ENCODE measurements around the gene LOXHD1.

LOXHD1 gene

GRCh38 chr18:46466234-46467160, 190.5 kb downstream of the LOXHD1 start:
- TF ChIP-seq CTCF (IDR thresholded peaks at IDR 0.05; ENCODE audit: low read depth, low read length, missing control alignments) = no peak
- no peak overlapping the region for H3K4me3 ChIP-seq (replicated peaks; ENCODE audit: low read depth, low read length)
- DNase-seq (ENCODE audit: extremely low read depth, low read depth) = no peak

GRCh38 chr18:46464926-46465655, 191.9 kb downstream of the LOXHD1 start:
- DNase-seq (ENCODE audit: extremely low read depth, low read depth) = no peak
- no peak overlapping the region for H3K4me3 ChIP-seq (replicated peaks; ENCODE audit: low read depth, low read length)
- TF ChIP-seq CTCF (IDR thresholded peaks at IDR 0.05; ENCODE audit: low read depth, low read length, missing control alignments) = peak; percentile 48

- no peak for DNase-seq (ENCODE audit: extremely low read depth, low read depth)
Observed at GRCh38 chr18:46462523-46462922, 194.5 kb downstream of the LOXHD1 start.

GRCh38 chr18:46461993-46462392, 195.0 kb downstream of the LOXHD1 start:
- H3K4me3 ChIP-seq (replicated peaks; ENCODE audit: low read depth, low read length) = no peak overlapping the region
- DNase-seq (ENCODE audit: extremely low read depth, low read depth) = no peak
- no peak for TF ChIP-seq CTCF (IDR thresholded peaks at IDR 0.05; ENCODE audit: low read depth, low read length, missing control alignments)

More at GRCh38 chr18:46462523-46462922, 194.5 kb downstream of the LOXHD1 start:
- no peak for TF ChIP-seq CTCF (IDR thresholded peaks at IDR 0.05; ENCODE audit: low read depth, low read length, missing control alignments)
- no peak overlapping the region for H3K4me3 ChIP-seq (replicated peaks; ENCODE audit: low read depth, low read length)

- no peak for DNase-seq (ENCODE audit: extremely low read depth, low read depth)
- no peak for TF ChIP-seq CTCF (IDR thresholded peaks at IDR 0.05; ENCODE audit: low read depth, low read length, missing control alignments)
- H3K4me3 ChIP-seq (replicated peaks; ENCODE audit: low read depth, low read length) = no peak overlapping the region
Observed at GRCh38 chr18:46460754-46461153, 196.3 kb downstream of the LOXHD1 start.

- H3K4me3 ChIP-seq (replicated peaks; ENCODE audit: low read depth, low read length) = no peak overlapping the region
- TF ChIP-seq CTCF (IDR thresholded peaks at IDR 0.05; ENCODE audit: low read depth, low read length, missing control alignments) = no peak
- DNase-seq (ENCODE audit: extremely low read depth, low read depth) = no peak
Observed at GRCh38 chr18:46459789-46460455, 197.1 kb downstream of the LOXHD1 start.

Data from HFF-Myc (cell line).